Heart left ventricle (tissue), 13 donors: ENCODE measurements around the gene DOCK2.

ENCODE experiments used
- CTCF ChIP-seq, 12 donors: fragments of 200-600 bp; sonication (generic) in 4 of 12; IDR thresholded peaks; one replicate each; pipeline versions ENCODE4 v1.5.0 to v1.8.0; 2018 to 2022; ENCODE audit warnings: antibody characterized with exemption in 12 of 12, mild to moderate bottlenecking in 5 of 12
- POLR2A ChIP-seq, 2 donors: fragments of 450-650 bp; IDR thresholded peaks; one replicate each; pipeline ENCODE4 v1.6.1; 2017; ENCODE audit warnings: antibody characterized with exemption in 2 of 2, mild to moderate bottlenecking in 2 of 2, moderate library complexity in 2 of 2
- donor health status: ischemic (EF 13 %, LVEDD 7.1; RV severe dilation, severe dysfunction).
- donor health status: DM: no; HTN: yes; CAD: no.
- donor health status: DM: no; HTN: no; CAD: no.
- donor health status: ischemic (EF 25% LVEDD 6.9; RV normal size, moderate dysfunction).
- donor health status: ischemic (EF 25% LVEDD 5.7; RV mildly dilated, moderate dysfunction).
- donor health status: ischemic (EF 35%, LVEDD 5.7; RV mildly dilated, moderate dysfunction).
- donor health status: nonischemic (EF 11% LVEDD 7.7; RV severe dilation, severe dysfunction).
- donor health status: DM: yes; HTN: yes; CAD: no.
- donor health status: PGD.
- donor health status: ischemic (EF 29% LVEDD 5.4; RV normal size, mild dysfunction).
- donor health status: nonischemic (EF 23%, LVEDD 6.1; RV moderate dilation, normal function).

- TF ChIP-seq POLR2A (IDR thresholded peaks at IDR 0.05) (no peak), CTCF (IDR thresholded peaks at IDR 0.05) (no peak)
Observed at GRCh38 chr5:169745441-169746146, 108.5 kb downstream of the DOCK2 start.
